GM19463 (cell line): ENCODE results near the gene CXCR4.
"Not testable (repeated sequence)": the region's sequence is repeated elsewhere in the genome, so short reads cannot be mapped to it uniquely, and the experiment has no call there.

Experiments used
- ATAC-seq: cut with Tn5 transposase; IDR thresholded peaks from one replicate; pipeline ENCODE4 v1.9.1; 2021; ENCODE audit warnings: mild to moderate bottlenecking, moderate library complexity; ENCODE audit not compliant: unreplicated experiment

Gene CXCR4

DNA sequence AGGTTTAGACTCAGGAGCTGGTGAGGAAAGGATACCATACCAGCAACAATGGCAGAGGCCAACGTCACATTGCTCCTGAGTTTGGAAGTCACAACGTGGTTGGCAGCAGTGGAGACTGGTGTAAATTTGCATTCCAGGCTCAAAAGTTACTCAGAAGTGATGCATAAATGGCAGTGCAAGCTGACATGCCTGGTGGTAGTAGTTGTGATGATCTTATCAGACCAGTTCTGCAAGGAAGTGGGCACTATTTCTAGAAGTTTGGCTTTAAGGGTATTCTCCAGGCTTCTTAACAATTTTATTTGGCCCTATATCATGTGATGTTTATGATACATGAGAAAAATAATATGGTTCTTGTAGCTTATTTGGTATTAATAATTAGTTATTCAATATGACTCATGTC is 37.8 kb downstream of the CXCR4 start:
- ATAC-seq: no peak

DNA sequence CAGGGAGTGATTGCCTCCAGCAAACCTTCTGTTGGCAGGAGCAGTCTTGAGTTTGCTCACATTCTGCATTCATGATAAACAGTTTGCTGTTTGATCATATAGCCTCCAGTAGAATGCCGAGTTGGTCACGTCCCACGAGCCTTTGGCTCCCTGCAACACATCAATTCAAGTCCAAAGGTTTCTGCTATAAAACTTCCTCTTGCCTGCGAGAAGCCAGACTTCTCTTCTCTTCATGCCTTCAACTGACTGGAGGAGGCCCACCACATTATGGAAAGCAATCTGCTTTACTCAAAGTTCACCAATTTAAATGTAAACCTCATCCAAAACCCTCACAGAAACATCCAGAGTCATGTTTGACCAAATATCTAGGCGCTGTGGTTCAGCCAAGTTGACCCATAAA is 40.8 kb downstream of the CXCR4 start:
- ATAC-seq: no peak

DNA sequence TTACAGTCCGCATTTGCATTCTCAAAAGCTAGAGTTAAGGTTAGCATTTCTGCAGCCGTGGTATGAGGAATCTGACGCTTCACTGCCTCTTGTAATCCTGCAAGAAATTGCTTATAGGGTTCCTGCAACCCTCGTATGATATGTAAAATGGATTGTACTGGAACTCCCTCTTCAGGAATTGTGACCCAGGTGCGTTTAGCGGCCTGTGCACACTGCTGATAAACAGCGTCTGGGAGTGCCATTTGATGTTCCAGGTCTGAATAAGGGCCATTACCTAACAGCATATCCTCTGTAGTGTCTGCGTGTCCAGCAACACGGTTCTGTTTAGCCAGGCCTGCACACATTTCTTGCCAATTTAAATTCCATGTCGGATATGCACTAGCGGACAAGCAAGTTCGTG is 42.5 kb downstream of the CXCR4 start:
- ATAC-seq: no peak

DNA sequence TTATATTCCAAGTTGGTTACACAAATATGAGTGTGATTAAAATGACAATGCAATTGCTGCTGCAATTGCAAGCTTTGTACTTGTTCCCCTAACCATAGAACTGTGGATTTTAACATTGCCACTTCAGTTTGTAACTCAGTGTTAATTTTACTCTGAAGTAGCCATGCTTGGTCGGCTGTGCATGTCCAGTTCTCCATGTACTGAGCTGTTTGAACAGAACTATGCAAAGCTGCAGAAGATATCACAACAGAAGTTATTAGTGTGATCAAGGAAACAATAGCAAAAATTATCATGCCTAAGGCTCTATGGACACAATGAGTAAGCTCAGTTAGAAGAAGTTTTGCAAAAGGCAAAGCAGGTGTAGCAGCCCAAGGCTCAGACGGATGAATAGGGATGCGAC is 45.3 kb downstream of the CXCR4 start:
- no peak for ATAC-seq

GRCh38 chr2:136071887-136072286 is 46.1 kb downstream of the CXCR4 start:
- not testable (repeated sequence) for ATAC-seq

- ATAC-seq: no peak
These were observed 47.0 kb downstream of the CXCR4 start for GRCh38 chr2:136070913-136071312.

DNA sequence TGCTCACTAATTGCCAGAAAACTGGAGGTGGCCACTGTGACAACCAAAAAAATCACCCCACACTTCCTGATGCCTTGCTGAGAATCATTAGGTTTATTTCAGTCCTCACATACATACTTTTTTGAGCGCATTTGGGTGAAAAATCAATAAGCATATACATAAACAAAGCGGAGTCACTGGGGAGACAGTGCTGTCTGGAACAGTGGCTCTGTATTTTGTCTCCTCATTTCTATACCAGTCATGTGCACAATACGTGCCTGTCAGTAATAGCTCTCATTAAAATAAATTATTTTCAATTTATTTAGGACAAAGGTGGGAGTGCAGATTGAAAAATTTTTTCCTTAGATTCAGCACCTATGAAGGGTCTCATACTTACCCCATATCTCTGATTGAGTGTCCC is 48.2 kb downstream of the CXCR4 start:
- no peak for ATAC-seq

GRCh38 chr2:136068581-136069227 is 49.2 kb downstream of the CXCR4 start:
- no peak for ATAC-seq

DNA sequence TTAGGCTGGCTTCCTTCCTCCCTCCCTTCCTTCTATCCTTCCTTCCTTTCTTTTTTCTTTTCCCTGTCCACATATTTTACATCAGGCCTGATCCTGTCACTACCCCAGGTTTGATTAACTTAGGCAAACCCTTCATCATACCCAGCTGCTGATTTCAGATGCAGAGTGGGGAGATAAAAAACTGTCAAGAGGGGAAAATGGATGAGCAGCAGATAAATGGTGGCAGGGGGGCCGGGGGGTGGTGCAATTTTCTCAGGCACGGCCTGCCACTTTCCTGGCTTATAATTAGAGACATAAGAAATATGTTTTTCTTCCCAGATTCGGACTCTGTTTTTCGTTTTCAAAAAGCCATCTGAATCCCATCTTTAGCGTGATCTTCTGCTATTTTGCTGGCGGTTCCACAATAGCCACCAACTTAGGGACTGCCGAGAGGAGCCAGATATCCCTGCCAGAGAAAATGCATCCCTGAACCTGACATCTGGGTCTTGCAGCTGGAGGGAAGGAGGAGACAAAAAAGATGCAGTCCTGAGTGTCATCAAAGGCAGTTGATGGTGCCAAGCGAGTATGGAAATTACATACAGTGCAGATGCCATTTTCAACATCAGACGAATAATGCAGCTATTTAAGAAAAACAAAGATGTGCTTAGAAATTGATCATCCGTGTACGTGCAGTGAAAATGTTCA is 49.9 kb downstream of the CXCR4 start:
- no peak for ATAC-seq

DNA sequence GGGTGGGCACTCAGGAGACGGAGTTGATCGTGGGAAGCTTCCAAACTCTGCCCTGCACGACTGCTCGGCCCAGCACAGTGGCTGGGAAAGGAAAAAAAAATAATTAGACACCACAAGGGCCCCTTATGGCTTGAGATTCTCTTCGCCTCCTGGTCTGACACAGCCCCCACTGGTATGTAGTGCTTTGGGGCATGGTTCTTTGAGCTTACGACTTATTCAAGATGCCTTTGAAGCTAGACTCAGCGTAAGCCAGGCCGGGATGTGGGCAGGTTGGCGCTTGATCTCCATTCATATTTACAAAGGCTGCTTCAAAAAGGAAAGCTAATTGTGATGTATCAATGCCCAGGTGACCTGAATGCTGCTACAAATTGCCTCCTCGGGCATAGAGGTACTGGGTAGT is 50.5 kb downstream of the CXCR4 start:
- no peak for ATAC-seq

GRCh38 chr2:136065907-136066306 is 52.0 kb downstream of the CXCR4 start:
- peak; percentile 80 for ATAC-seq

DNA sequence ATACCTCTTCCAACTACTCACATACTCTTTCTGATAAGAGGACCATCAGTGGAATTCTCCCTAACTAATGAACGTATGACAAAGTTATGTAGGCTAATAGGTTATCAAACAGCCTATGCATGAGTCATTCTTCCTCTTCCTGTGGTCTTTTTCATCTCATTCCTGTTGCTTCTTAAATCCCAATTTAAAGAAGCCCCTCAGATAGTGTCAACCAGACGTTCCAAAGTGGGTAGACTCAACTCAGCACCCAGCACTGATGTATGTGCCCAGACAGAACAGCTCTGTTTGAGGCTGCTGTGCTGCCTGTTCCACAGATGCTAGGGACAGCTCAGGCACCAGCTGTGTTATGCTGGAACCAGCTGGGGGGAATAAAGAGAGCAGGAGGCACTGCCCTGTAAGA is 52.6 kb downstream of the CXCR4 start:
- peak; percentile 35 for ATAC-seq
